ENCODE measurements around the gene OCSTAMP. TPM values are rescaled to one million over a fixed set of nuclear protein-coding genes. Genes with fewer than 3 reads are reported as not detected.

Gene OCSTAMP
- total and polyA plus RNA-seq, 12 donors: not detected

GRCh38 chr20:46575937-46576461, 25.5 kb upstream of the OCSTAMP start:
- Histone ChIP-seq H3K27ac (no peak overlapping the region), H3K4me1 (peaks cover 0 to 14% (median 3%) of the 10 kb centered on the region in 9 donors), H3K36me3 (no peaks in the 10 kb centered on the region), H3K9me3 (no peaks in the 10 kb centered on the region), H3K27me3 (no peaks in the 10 kb centered on the region), H3K4me3 (no peak overlapping the region)
- ATAC-seq (no peak), DNase-seq (no peak)
- intact Hi-C loops (cut with DNase I): no loop called here
- 56 to 57% methylated on average over 9 of the region's 9 CpGs for WGBS, 2 donors
- TF ChIP-seq CTCF (IDR thresholded peaks at IDR 0.05): no peak

- Histone ChIP-seq H3K9me3 (no peaks in the 10 kb centered on the region), H3K27me3 (no peaks in the 10 kb centered on the region), H3K36me3 (no peaks in the 10 kb centered on the region), H3K4me3 (no peak overlapping the region), H3K27ac (no peak overlapping the region), H3K4me1 (peaks cover 0 to 14% (median 3%) of the 10 kb centered on the region in 9 donors)
- 87 to 91% methylated on average over 5 of the region's 5 CpGs for WGBS, 2 donors
- DNase-seq: no peak
- no peak for ATAC-seq
- intact Hi-C loops (cut with DNase I): no loop called here
- TF ChIP-seq CTCF (IDR thresholded peaks at IDR 0.05): no peak
Observed at GRCh38 chr20:46575394-46575793, 24.9 kb upstream of the OCSTAMP start.

- no peak overlapping the region for H3K4me3 ChIP-seq
- no peak for DNase-seq
- no peaks in the 10 kb centered on the region for H3K9me3 ChIP-seq
- no peak overlapping the region for H3K27ac ChIP-seq
- 84 to 87% methylated on average over 19 of the region's 19 CpGs for WGBS, 2 donors
- TF ChIP-seq CTCF (IDR thresholded peaks at IDR 0.05): no peak
- H3K4me1 ChIP-seq: peaks cover 0 to 16% (median 5%) of the 10 kb centered on the region in 9 donors
- H3K27me3 ChIP-seq: no peaks in the 10 kb centered on the region
- ATAC-seq: no peak
- no peaks in the 10 kb centered on the region for H3K36me3 ChIP-seq
- intact Hi-C loops (cut with DNase I): no loop called here
Observed at GRCh38 chr20:46573788-46574584, 23.5 kb upstream of the OCSTAMP start.

GRCh38 chr20:46573234-46573633, 22.8 kb upstream of the OCSTAMP start:
- no peak overlapping the region for H3K4me3 ChIP-seq
- no peak overlapping the region for H3K27ac ChIP-seq
- no peaks in the 10 kb centered on the region for H3K27me3 ChIP-seq
- no peaks in the 10 kb centered on the region for H3K9me3 ChIP-seq
- no peak for DNase-seq
- ATAC-seq: no peak
- H3K36me3 ChIP-seq: no peaks in the 10 kb centered on the region
- TF ChIP-seq CTCF (IDR thresholded peaks at IDR 0.05): no peak
- peaks cover 0 to 23% (median 13%) of the 10 kb centered on the region in 9 donors for H3K4me1 ChIP-seq
- intact Hi-C loops (cut with DNase I): no loop called here
- WGBS, 2 donors: 47 to 48% methylated on average over 6 of the region's 6 CpGs
